ENCODE measurements around the gene BBC3. TPM values are rescaled to one million over a fixed set of nuclear protein-coding genes. Genes with fewer than 3 reads are reported as not detected.
"Not testable (repeated sequence)": the region's sequence is repeated elsewhere in the genome, so short reads cannot be mapped to it uniquely, and the experiment has no call there.

BBC3 gene, protein sequence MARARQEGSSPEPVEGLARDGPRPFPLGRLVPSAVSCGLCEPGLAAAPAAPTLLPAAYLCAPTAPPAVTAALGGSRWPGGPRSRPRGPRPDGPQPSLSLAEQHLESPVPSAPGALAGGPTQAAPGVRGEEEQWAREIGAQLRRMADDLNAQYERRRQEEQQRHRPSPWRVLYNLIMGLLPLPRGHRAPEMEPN
- 4.5 and 10.1 TPM in 2 replicates for total RNA-seq (2014; rRNA removed; shearing (Covaris generic))

DNA sequence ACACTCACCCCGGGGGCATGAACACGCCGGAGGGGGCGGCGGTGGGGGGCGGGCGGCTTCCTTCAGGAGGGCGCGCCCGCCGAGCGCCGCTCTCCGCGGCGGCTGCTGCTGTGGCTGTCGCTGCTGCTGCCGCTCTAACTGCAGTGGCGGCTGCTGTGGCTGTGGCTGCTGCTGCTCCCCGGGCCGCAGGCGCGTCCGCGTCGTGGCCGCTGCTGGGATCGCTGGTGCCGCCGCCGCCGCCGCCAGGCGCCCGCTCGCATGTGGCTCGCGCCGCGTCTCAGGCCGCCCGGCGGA is at the start of gene BBC3:
Gene BBC3, minus strand, starts transcription at position 279 of the 294 bp plus-strand sequence. CDS start 2,768 bp downstream, outside the sequence.
- peak within 1 kb of the TSS; percentile 66 for H3K4me3 ChIP-seq
- no peaks in the 10 kb centered on the region for H3K9me3 ChIP-seq (replicated peaks)
- no peaks in the 10 kb centered on the region for H3K27me3 ChIP-seq (replicated peaks)

DNA sequence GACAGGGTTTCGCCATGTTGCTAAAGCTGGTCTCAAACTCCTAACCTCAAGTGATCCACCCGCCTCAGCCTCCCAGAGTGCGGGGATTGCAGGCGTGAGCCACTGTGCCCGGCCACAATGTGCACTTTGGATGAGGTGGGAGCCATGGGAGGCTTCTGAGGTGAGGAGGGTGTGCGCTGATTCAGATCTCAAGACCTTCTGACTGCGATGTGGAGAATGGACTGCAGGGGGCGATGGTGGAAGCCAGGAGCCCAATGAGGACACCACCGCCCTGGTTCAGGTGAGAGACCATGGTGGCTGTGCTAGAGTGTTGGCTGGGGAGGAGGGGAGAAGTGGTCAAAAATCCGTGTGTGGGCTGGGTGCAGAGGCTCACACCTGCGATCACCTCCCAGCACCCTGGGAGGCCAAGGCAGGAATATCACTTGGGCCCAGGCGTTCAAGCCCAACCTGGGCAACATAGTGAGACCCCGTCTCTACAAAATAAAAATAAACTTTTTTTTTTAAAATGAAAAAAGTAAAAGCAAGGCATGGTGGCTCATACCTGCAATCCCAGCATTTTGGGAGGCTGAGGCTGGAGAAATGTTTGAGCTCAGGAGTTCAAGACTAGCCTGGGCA is 49.3 kb upstream of the BBC3 start:
- no peak overlapping the region for H3K4me3 ChIP-seq
- DNase-seq (ENCODE audit: low read depth in 1 of 2, low spot score in 2 of 2), result no peak
- peaks cover 2% of the 10 kb centered on the region for H3K36me3 ChIP-seq
- H3K9me3 ChIP-seq (replicated peaks), result no peaks in the 10 kb centered on the region
- H3K27me3 ChIP-seq (replicated peaks), result no peaks in the 10 kb centered on the region
- H3K27ac ChIP-seq, result no peak overlapping the region
- peaks cover 27% of the 10 kb centered on the region for H3K4me1 ChIP-seq (replicated peaks)

More for the DNA sequence above, at the start of gene BBC3:
- Histone ChIP-seq H3K36me3 (no peaks in the 10 kb centered on the region), H3K27ac (peak within 1 kb of the TSS; percentile 69), H3K4me1 (replicated peaks) (peaks cover 66% of the 10 kb centered on the region)
- DNase-seq (ENCODE audit: low read depth in 1 of 2, low spot score in 2 of 2), result no peak

DNA sequence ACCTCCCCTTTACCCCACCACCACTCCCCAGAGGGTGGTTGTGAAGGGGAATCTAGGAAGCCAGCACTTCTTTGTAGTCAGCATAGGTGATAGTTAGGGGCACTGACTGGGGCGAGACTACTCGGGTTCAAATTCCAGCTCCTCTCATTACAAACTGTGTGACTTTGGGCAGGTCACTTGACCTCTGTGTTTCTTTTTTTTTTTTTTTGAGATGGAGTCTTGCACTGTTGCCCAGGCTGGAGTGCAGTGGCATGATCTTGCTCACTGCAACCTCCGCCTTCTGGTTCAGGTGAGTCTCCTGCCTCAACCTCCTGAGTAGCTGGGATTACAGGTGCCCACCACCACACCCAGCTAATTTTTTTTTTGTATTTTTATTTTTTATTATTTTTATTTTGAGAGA is 45.5 kb upstream of the BBC3 start:
- Histone ChIP-seq H3K36me3 (peaks cover 17% of the 10 kb centered on the region), H3K4me1 (replicated peaks) (peaks cover 46% of the 10 kb centered on the region), H3K27ac (peak overlapping the region; percentile 18)
- DNase-seq (ENCODE audit: low read depth in 1 of 2, low spot score in 2 of 2); H3K27me3 ChIP-seq (replicated peaks); H3K9me3 ChIP-seq (replicated peaks); H3K4me3 ChIP-seq: not testable (repeated sequence)

DNA sequence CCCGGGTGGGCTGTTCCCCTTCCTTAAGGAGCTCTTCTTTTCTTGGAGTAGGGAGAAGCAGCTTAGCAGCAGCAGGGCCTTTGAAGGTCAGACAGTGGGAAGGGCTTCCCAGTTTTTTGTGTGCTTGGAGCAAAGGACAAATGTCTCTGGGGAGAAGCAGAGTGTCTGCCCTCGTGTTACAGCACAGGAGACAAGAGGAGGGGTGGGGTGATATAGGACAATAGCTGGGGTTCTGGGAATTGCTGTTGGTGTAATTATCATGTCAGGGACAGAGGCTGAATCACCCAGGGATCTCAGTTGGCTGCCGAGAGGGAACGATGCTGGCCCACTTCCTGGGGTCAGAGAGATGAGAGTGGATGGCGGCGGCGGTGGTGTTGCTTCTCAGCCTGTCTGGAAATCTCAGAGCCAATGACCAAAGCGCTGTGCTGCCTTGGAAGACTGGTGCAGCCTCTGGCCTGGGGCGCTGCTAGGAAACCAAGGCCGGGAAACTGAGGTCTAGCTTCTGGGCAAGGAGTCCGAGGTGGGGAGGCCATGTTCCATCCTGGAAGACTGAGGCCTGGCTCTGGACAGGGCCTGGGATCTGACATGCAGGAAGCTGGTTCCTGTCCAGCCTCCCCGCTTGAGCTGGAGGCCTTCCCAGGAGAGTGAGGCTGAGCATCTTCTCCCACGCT is 44.9 kb upstream of the BBC3 start:
- H3K9me3 ChIP-seq (replicated peaks), result no peaks in the 10 kb centered on the region; the same call in 1 of the 2 replicates
- peak overlapping the region; percentile 18 for H3K27ac ChIP-seq
- DNase-seq (ENCODE audit: low read depth in 1 of 2, low spot score in 2 of 2), result peak; percentile 67 to 79
- H3K4me3 ChIP-seq, result no peak overlapping the region
- H3K27me3 ChIP-seq (replicated peaks), result no peaks in the 10 kb centered on the region
- peaks cover 46% of the 10 kb centered on the region for H3K4me1 ChIP-seq (replicated peaks)
- H3K36me3 ChIP-seq, result peaks cover 22% of the 10 kb centered on the region

DNA sequence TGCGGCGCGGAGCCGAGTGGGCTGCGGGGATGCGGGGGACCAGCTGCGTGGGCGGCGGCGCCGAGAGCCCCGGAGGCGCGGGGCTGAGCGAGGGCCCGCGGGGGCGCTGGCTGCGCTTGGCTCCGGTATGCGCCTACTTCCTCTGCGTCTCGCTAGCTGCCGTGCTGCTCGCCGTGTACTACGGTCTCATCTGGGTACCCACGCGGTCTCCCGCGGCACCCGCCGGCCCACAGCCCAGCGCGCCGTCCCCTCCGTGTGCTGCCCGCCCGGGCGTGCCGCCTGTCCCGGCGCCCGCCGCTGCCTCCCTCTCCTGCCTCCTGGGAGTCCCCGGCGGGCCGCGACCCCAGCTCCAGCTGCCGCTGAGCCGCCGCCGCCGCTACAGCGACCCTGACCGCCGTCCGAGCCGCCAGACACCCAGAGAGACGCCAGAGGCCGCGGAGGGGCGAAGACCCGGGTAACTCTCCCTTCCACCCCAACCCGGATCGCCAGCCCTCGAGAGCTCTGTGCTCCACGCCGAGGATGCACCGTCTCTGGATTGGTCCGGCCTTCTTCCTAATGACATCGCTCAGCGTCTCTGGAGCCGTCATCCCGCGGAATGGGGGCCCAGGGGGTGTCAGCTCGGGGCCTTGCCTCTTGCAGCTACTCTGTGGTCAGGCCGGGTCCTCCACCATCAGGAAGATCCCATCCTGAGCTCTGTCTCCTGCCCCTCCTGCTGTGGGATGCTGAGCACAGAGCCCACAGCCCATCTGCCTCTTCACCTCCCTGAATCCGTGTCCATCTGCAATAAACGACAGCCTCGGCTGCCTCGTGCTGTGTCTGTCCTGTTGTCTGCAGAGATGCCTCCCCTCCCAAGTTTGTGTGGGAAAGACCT is 44.1 kb upstream of the BBC3 start:
- Histone ChIP-seq H3K36me3 (peaks cover 30% of the 10 kb centered on the region), H3K27me3 (replicated peaks) (no peaks in the 10 kb centered on the region), H3K27ac (peak overlapping the region; percentile 18), H3K4me1 (replicated peaks) (peaks cover 46% of the 10 kb centered on the region), H3K4me3 (peak overlapping the region; percentile 45), H3K9me3 (replicated peaks) (no peaks in the 10 kb centered on the region; the same call in 1 of the 2 replicates)
- DNase-seq (ENCODE audit: low read depth in 1 of 2, low spot score in 2 of 2), result peak in 1 of 2 experiments; percentile 20

DNA sequence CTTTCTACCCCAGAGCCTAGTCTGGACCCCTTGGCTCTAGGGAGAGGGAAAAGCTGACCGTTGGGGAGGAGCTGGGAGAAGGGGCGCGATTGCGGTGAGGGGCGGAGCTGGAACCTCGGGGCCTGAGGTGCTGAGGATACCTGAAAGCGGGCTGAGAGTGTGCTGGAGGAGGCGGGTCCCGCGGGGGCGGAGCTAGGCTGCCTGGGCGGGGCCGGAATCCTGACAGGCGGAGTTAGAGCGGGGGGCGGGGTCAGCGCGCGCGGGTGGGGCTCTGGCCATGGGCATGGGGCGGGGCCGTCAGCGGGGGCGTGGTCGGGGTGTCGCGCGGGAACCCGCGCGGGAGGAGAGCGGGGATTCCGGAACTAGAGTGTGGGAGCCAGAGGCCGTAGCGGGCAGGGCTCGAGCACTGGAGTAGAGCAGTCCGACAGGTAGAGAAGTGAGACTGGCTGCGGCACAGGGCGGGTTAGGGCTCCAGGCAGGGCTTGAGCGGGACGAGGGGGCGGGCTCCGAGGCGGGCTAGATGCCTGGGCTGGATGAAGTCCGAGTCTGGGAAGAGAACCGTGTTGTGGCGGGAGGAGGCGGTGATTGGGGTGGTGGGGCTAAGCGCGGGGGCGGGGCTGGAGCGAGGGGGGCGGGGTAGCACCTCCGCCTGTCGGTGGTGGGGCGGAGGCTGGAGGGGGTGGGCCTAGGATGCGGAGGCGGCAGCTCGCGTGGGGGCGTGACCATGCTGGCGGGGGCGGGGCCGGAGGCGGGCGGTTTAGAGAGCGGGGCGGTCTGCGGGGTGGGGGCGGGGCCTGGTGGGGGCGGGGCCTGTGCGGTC is 43.3 kb upstream of the BBC3 start, which contains the start of gene INAFM1:
Gene INAFM1, plus strand, starts transcription at position 815 of the 820 bp plus-strand sequence. CDS start 35 bp downstream, outside the sequence.
- Histone ChIP-seq H3K4me3 (peak within 1 kb of the TSS; percentile 50), H3K36me3 (peaks cover 33% of the 10 kb centered on the region), H3K4me1 (replicated peaks) (peaks cover 46% of the 10 kb centered on the region), H3K27me3 (replicated peaks) (no peaks in the 10 kb centered on the region), H3K9me3 (replicated peaks) (no peaks in the 10 kb centered on the region; the same call in 1 of the 2 replicates), H3K27ac (peak within 1 kb of the TSS; percentile 96)
- peak; percentile 91 to 99 for DNase-seq (ENCODE audit: low read depth in 1 of 2, low spot score in 2 of 2)

DNA sequence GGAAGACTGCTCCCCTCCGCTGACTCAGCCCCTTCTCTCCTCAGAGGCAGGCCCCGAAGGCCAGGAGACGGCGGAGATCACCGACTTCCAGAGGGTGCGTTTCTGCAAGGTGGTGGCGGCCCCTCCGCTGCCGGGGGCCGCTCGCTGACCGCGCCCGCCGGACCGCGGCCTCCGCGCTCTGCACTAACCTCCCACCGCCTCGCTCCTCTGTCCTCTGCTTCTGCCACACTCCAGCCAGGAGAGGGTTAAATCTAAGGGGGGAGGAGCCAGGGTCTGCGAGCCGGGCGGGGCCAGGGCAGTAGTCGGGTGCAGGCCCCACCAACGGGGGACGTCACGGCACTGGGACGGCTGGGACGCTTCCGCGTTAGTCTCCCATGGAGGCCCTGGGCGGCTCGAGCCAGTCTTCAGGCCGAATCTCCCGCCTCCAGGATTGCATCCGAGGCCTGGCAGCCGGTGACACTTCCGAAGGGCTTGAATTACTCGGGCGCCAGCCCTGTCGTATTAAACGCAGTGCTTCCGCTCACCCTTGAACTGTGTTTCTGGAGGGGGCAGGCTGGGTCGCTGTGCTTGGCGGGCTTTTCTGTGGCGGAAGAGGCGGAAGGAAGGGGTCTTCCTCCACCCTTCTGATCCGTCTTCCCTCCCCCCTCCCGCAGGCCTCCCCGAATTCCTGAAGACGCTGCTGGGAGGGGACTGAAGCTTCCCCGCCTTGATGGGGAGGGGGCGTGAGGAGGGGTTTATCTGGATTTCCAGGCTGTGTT is 42.5 kb upstream of the BBC3 start:
- DNase-seq (ENCODE audit: low read depth in 1 of 2, low spot score in 2 of 2), result peak; percentile 86 to 95
- H3K27me3 ChIP-seq (replicated peaks), result no peaks in the 10 kb centered on the region
- H3K9me3 ChIP-seq (replicated peaks), result no peaks in the 10 kb centered on the region; the same call in 1 of the 2 replicates

DNA sequence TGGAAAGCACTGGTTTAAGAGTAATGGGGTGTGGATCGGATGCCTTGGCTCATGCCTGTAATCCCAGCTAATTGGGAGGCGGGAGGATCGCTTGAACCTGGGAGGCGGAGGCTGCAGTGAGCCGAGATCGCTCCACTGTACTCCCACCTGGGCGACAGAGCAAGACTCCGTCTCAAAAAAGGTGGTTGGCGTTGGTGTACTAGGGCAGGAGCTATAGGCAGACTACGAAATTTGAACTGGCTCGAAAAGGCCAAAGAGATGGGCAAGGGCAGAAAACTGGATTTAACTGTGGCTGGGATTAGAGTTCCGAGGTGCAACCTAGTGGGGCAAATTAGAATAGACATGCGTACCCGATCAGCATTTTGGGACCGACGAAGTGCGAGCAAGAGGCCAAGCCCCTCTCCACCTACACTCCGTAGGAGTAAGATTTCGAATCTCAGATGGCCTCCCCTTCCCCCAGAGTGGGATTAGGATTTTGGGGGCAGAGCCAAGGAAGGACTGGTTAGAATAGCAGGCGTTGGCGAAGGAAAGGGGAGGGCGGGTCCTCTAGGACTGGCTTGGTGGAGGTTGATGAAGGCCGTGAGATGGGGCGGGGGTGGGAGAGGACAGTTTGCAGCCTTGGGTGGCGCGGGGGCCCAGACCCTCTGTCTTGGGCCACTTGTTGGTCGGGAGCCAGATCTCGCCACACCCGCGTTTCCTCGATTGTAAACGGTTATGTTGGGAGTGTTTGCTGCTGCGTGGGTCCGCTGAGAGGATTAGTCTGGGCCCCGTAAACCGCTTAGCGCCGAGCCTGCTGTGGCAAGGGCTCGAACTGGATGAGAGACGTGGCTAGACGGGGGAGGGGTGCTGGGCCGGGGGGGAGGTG is 41.7 kb upstream of the BBC3 start:
- DNase-seq (ENCODE audit: low read depth in 1 of 2, low spot score in 2 of 2), result no peak
- Histone ChIP-seq H3K4me3 (peak overlapping the region; percentile 50), H3K9me3 (replicated peaks) (no peaks in the 10 kb centered on the region; the same call in 1 of the 2 replicates), H3K36me3 (peaks cover 41% of the 10 kb centered on the region), H3K27me3 (replicated peaks) (no peaks in the 10 kb centered on the region), H3K27ac (peak overlapping the region; percentile 96), H3K4me1 (replicated peaks) (peaks cover 37% of the 10 kb centered on the region)

More for the DNA sequence above, 42.5 kb upstream of the BBC3 start:
- H3K4me3 ChIP-seq, result peak overlapping the region; percentile 50
- H3K27ac ChIP-seq, result peak overlapping the region; percentile 96
- peaks cover 33% of the 10 kb centered on the region for H3K36me3 ChIP-seq
- peaks cover 44% of the 10 kb centered on the region for H3K4me1 ChIP-seq (replicated peaks)

DNA sequence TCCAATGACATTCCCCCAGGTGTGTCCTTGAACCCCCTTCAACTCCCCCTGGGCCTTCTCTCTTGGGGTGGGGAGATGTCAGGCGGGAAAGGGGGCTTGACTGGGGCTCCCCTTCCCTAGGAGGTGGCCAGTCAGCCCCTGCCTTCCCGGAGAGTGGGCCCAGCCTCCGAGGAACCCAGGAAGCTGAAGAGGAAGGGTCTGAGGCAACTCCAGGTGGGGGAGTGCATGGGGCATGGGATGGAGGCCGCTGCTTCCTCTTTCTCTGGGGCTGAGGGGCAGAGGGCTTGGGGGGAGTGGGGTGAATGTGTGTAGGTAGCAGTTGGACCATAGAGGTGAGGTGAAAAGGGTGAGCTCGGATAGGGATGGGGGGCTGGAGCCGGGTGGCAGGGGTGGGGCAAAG is 41.0 kb upstream of the BBC3 start:
- Histone ChIP-seq H3K4me3 (no peak overlapping the region), H3K27me3 (replicated peaks) (no peaks in the 10 kb centered on the region), H3K36me3 (peaks cover 48% of the 10 kb centered on the region), H3K9me3 (replicated peaks) (no peaks in the 10 kb centered on the region; the same call in 1 of the 2 replicates), H3K27ac (no peak overlapping the region), H3K4me1 (replicated peaks) (peaks cover 30% of the 10 kb centered on the region)
- DNase-seq (ENCODE audit: low read depth in 1 of 2, low spot score in 2 of 2), result no peak

DNA sequence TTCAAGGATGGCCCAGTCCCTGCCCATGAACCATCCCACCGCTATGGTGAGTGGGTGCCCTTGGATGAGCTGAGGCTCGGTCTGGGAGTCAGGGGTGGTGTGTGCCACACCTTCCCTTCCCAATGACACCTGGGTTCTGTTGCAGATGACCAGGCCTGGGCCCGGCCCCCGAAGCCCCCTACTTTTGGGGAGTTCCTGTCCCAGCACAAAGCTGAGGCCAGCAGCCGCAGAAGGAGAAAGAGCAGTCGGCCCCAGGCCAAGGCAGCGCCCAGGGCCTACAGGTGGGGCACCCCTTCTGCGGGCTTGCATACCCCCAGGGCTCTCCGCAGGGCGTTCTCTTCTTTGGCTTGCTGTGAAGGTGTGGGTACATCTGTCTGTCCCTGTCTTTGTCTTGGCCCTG is 39.4 kb upstream of the BBC3 start:
- peaks cover 20% of the 10 kb centered on the region for H3K4me1 ChIP-seq (replicated peaks)

DNA sequence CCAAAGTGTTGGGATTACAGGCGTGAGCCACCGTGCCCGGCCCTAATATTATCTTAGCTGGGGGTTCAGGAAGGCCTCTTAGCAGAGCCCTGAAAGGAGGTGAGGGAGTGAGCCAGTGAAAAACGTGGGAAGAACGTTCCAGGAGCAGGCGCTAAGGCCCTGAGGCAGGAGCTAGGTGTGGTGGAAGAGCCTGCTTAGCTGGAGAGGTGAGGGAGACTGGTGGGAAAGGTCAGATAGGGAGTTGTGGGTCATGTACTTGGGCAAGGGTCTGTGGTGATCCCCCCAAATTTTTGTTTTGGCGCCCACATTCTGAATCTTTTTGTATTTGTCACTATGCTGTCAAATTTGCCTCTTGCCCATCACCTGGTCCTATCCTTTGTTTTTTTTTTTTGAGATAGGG is 38.6 kb upstream of the BBC3 start:
- H3K27me3 ChIP-seq (replicated peaks), result no peaks in the 10 kb centered on the region
- H3K4me1 ChIP-seq (replicated peaks), result peaks cover 12% of the 10 kb centered on the region
- no peak overlapping the region for H3K27ac ChIP-seq
- DNase-seq (ENCODE audit: low read depth in 1 of 2, low spot score in 2 of 2), result no peak
- no peak overlapping the region for H3K4me3 ChIP-seq
- H3K9me3 ChIP-seq (replicated peaks), result no peaks in the 10 kb centered on the region
- H3K36me3 ChIP-seq, result peaks cover 62% of the 10 kb centered on the region

More for the DNA sequence above, 39.4 kb upstream of the BBC3 start:
- H3K4me3 ChIP-seq, result no peak overlapping the region
- no peak overlapping the region for H3K27ac ChIP-seq
- no peak for DNase-seq (ENCODE audit: low read depth in 1 of 2, low spot score in 2 of 2)
- no peaks in the 10 kb centered on the region for H3K27me3 ChIP-seq (replicated peaks)
- no peaks in the 10 kb centered on the region; the same call in 1 of the 2 replicates for H3K9me3 ChIP-seq (replicated peaks)
- H3K36me3 ChIP-seq, result peaks cover 61% of the 10 kb centered on the region

All from SJSA1 (cell line).